Body of pancreas (tissue), 4 donors: Measurements from ENCODE around the gene EMC1. TPM values are rescaled to one million over a fixed set of nuclear protein-coding genes. Genes with fewer than 3 reads are reported as not detected.

ENCODE experiments used
- ATAC-seq: fragments of 150-250 bp; one replicate; pipeline ENCODE4 v1.9.1; 2016
- DNase-seq, 4 donors: peaks; one replicate each; pipeline ENCODE4 v3.0.0-alpha.2; 2019
- H3K27ac ChIP-seq, 4 donors: fragments of 200-600 bp; sonication (generic); 1 replicate in 3 of 4; 2 replicates in 1 of 4; pipeline versions ENCODE4 v1.5.1 to v1.6.1; 2016 to 2019; ENCODE audit warnings: mild to moderate bottlenecking in 1 of 4, mixed read lengths in 1 of 4, moderate library complexity in 1 of 4
- H3K27me3 ChIP-seq, 2 donors: fragments of 200-600 bp; sonication (generic); one replicate each; pipeline ENCODE4 v1.6.0; 2016; ENCODE audit warnings: mild to moderate bottlenecking in 1 of 2
- H3K36me3 ChIP-seq, 2 donors: fragments of 200-600 bp; sonication (generic); replicated peaks in 1 of 2; 2 replicates each; pipeline ENCODE4 v1.5.1; 2016; ENCODE audit warnings: low read depth in 2 of 2; ENCODE audit not compliant: insufficient read depth in 1 of 2
- H3K4me1 ChIP-seq: fragments of 200-600 bp; sonication (generic); one replicate; pipeline ENCODE4 v1.6.0; 2016
- H3K4me3 ChIP-seq, 2 donors: fragments of 200-600 bp; sonication (generic); 1 replicate in 1 of 2; 2 replicates in 1 of 2; pipeline ENCODE4 v1.5.1; 2016 to 2019
- H3K9me3 ChIP-seq, 3 donors: fragments of 200-600 bp; sonication (generic); 1 replicate in 2 of 3; 2 replicates in 1 of 3; pipeline ENCODE4 v1.5.1; 2016
- CTCF ChIP-seq, 7 experiments: fragments of 450-650 bp in 4 of 7; fragments of 200-600 bp in 3 of 7; sonication (generic) in 3 of 7; IDR thresholded peaks; one replicate each; pipeline ENCODE4 v1.5.1; 2016 to 2019; ENCODE audit warnings: antibody characterized with exemption in 7 of 7
- POLR2A ChIP-seq, 3 donors: fragments of 450-650 bp; IDR thresholded peaks; one replicate each; pipeline ENCODE4 v1.6.1; 2016; ENCODE audit warnings: antibody characterized with exemption in 3 of 3, mild to moderate bottlenecking in 2 of 3
- WGBS, 2 donors: methylation state at CpG; one replicate each; pipeline ENCODE4 v1.1.5; 2017; 5-methylcytosine and 5-hydroxymethylcytosine counted together
- intact Hi-C: fragments of 100-400 bp; cut with DNase I; formaldehyde crosslinking; loops from one replicate; pipeline ENCODE4 v1.15.1; 2023
- total RNA-seq, 2 donors: library from RNA; depleted of rRNA; stranded (reverse); fragments of >200 nt; gene quantifications; one replicate each; pipeline ENCODE4 v1.1.0, GENCODE V29; 2016

The EMC1 gene
- total RNA-seq, 2 donors from 2014 or later = 15.3 to 23.7 TPM

DNA sequence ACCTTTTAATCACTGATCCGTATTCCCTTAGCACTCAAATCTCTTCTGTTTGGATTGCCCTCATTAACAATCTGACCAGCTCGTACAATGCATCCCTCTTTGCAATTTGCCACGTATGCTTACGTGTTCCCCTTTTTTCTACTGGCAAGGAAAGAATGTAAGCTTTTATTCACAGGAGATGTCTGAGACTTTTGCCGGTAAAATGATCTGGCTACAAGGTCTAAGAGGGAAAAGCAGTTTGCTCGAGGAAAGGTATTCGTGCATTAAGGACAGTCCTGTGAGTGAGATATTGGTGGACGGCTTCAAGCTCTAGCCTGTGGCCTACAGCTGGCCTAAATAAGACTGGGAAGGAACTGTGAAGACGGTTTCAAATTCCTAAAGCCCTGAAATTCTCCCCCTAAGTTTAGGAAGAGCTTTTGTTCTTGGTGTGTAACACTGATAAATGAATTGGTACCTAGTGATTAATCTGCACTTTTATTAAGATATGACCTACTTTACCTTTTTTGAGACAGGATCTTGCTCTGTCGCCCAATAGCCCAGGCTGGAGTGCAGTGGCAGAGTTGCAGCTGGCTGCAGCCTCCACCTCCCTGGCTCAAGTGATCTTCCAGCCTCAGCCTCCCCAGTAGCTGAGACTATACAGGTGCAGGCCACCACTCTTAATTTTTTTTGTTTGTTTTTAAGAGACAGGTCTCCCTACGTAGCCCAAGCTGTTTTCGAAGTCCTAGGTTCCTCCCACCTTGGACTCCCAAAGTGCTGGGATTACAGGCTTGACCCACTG, 40.4 kb downstream of the EMC1 start:
- Histone ChIP-seq H3K9me3 (no peaks in the 10 kb centered on the region), H3K4me1 (peaks cover 57% of the 10 kb centered on the region), H3K27ac (peak overlapping the region; percentile 69 to 94 (median 92)), H3K27me3 (no peaks in the 10 kb centered on the region), H3K4me3 (peak overlapping the region; percentile 16 to 64), H3K36me3 (no peaks in the 10 kb centered on the region)
- TF ChIP-seq CTCF (IDR thresholded peaks at IDR 0.05) (no peak), POLR2A (IDR thresholded peaks at IDR 0.05) (no peak)
- intact Hi-C loops = no loop called here
- no peak for ATAC-seq
- DNase-seq = no peak
- 9 to 10% methylated on average over 12 of the region's 12 CpGs for WGBS, 2 donors

GRCh38 chr1:19209990-19210771, 41.1 kb downstream of the EMC1 start, which contains the start of gene UBR4:
Gene UBR4, minus strand, starts transcription at chr1:19210266. Its CDS starts 18 bp downstream, at chr1:19210248.
- H3K27me3 ChIP-seq = no peaks in the 10 kb centered on the region
- TF ChIP-seq POLR2A (IDR thresholded peaks at IDR 0.05) (peak; percentile 93 to 94 (median 94)), CTCF (IDR thresholded peaks at IDR 0.05) (peak in 1 of 7 experiments; percentile 7)
- no peaks in the 10 kb centered on the region for H3K36me3 ChIP-seq
- peaks cover 60% of the 10 kb centered on the region for H3K4me1 ChIP-seq
- H3K4me3 ChIP-seq = peak within 1 kb of the TSS; percentile 55 to 64
- peak; percentile 96 to 97 (median 96) for DNase-seq
- 0 to 1% methylated on average over 7 to 80 of the region's 80 CpGs for WGBS, 2 donors
- peak; percentile 95 for ATAC-seq
- H3K9me3 ChIP-seq = no peaks in the 10 kb centered on the region
- intact Hi-C loops = no loop called here
- H3K27ac ChIP-seq = peak within 1 kb of the TSS; percentile 69 to 94 (median 92)

GRCh38 chr1:19209439-19209989, 41.8 kb downstream of the EMC1 start:
- ATAC-seq (peak; percentile 36), DNase-seq (peak; percentile 37 to 43 (median 41))
- Histone ChIP-seq H3K4me1 (peaks cover 63% of the 10 kb centered on the region), H3K9me3 (no peaks in the 10 kb centered on the region), H3K36me3 (no peaks in the 10 kb centered on the region), H3K4me3 (peak overlapping the region; percentile 55 to 64), H3K27me3 (no peaks in the 10 kb centered on the region), H3K27ac (peak overlapping the region; percentile 69 to 94 (median 92))
- intact Hi-C loops = no loop called here
- TF ChIP-seq POLR2A (IDR thresholded peaks at IDR 0.05) (no peak), CTCF (IDR thresholded peaks at IDR 0.05) (no peak)
- WGBS, 2 donors = 0% methylated on average over 20 to 28 of the region's 28 CpGs

DNA sequence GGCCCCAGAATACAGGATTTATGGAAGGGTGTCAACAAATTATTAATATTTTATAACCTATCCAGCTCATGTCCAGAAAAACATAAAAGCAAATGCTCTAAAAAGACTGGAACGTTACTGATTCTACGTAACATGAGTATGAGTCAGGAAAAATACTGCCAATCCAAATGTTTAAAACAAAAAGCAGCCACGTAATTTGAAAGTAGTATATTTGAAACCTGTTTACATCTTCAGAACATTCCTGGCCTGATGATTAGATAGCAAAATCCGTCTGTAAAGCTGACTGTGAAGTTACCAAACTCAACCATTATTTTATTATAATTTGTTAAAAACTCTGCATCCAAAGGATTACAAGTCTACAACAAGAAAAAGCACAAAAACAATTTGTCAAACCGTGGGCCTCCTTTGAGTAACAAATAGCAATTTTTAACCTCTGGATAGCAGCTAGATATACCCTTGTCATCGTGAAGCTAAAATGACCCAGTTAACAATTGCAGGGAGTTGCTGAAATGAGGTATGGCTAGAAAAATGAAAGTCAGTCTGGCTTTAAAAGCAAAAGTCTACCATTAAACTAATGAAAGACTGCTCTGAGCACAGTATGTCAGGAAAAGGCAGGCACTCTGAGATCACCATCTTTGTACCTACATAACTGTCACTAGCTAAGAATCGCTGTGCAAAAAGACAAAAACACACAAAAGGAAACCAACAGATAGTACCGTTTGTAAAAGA, 42.5 kb downstream of the EMC1 start:
- H3K4me3 ChIP-seq = peak overlapping the region in 1 of 2 donors; percentile 64
- no peak for TF ChIP-seq POLR2A (IDR thresholded peaks at IDR 0.05)
- TF ChIP-seq CTCF (IDR thresholded peaks at IDR 0.05) = no peak
- DNase-seq (no peak), ATAC-seq (no peak)
- intact Hi-C loops = no loop called here
- no peaks in the 10 kb centered on the region for H3K36me3 ChIP-seq
- peaks cover 64% of the 10 kb centered on the region for H3K4me1 ChIP-seq
- no peaks in the 10 kb centered on the region for H3K9me3 ChIP-seq
- peak overlapping the region in 3 of 4 donors; percentile 69 to 94 (median 92) for H3K27ac ChIP-seq
- H3K27me3 ChIP-seq = no peaks in the 10 kb centered on the region
- 10 to 14% methylated on average over 8 of the region's 8 CpGs for WGBS, 2 donors
